GM23338 (cell line): ENCODE measurements around the gene ILK.

Experiments used
- CTCF ChIP-seq, 2 experiments: fragments of 200-600 bp in 1 of 2; sonication (generic) in 1 of 2; conservative IDR thresholded peaks; 2 replicates each; pipeline versions ENCODE4 v1.5.1 to v1.6.1; 2016 to 2017; ENCODE audit warnings: antibody characterized with exemption in 2 of 2, low read depth in 2 of 2, mild to moderate bottlenecking in 2 of 2, moderate library complexity in 1 of 2
- EZH2 ChIP-seq: fragments of 200-600 bp; sonication (generic); IDR thresholded peaks from one replicate; pipeline ENCODE4 v1.8.0; 2017; ENCODE audit warnings: antibody characterized with exemption, mild to moderate bottlenecking, low read depth; ENCODE audit not compliant: unreplicated experiment
- EZH2phosphoT487 ChIP-seq: fragments of 200-600 bp; sonication (generic); IDR thresholded peaks from one replicate; pipeline ENCODE4 v1.8.1; 2018; ENCODE audit warnings: antibody characterized with exemption; ENCODE audit not compliant: unreplicated experiment
- POLR2AphosphoS5 ChIP-seq: IDR thresholded peaks from 2 replicates; pipeline ENCODE4 v1.6.1; 2016; ENCODE audit warnings: antibody characterized with exemption, low read depth
- ZNF331 ChIP-seq: fragments of 250-450 bp; sonication (Bioruptor Pico); IDR thresholded peaks from 2 replicates; pipeline ENCODE4 v1.5.0; 2020; ENCODE audit warnings: low read depth, mild to moderate bottlenecking, moderate library complexity
- TF ChIP-seq, protein P1 (sequence below): IDR thresholded peaks from one replicate; pipeline ENCODE4 v1.6.1; 2018; ENCODE audit warnings: antibody characterized with exemption; ENCODE audit not compliant: unreplicated experiment

- no peak for TF ChIP-seq CTCF (conservative IDR thresholded peaks at IDR 0.05; ENCODE audit: low read depth in 2 of 2)
- 0 out of 2 replicates have a peak, but pooled peaks have one; percentile 22 for TF ChIP-seq POLR2AphosphoS5
- no peak for TF ChIP-seq EZH2
- no peak for TF ChIP-seq ZNF331 (CRISPR knock-in tag)
- TF ChIP-seq EZH2phosphoT487 = no peak
- TF ChIP-seq, protein P1, sequence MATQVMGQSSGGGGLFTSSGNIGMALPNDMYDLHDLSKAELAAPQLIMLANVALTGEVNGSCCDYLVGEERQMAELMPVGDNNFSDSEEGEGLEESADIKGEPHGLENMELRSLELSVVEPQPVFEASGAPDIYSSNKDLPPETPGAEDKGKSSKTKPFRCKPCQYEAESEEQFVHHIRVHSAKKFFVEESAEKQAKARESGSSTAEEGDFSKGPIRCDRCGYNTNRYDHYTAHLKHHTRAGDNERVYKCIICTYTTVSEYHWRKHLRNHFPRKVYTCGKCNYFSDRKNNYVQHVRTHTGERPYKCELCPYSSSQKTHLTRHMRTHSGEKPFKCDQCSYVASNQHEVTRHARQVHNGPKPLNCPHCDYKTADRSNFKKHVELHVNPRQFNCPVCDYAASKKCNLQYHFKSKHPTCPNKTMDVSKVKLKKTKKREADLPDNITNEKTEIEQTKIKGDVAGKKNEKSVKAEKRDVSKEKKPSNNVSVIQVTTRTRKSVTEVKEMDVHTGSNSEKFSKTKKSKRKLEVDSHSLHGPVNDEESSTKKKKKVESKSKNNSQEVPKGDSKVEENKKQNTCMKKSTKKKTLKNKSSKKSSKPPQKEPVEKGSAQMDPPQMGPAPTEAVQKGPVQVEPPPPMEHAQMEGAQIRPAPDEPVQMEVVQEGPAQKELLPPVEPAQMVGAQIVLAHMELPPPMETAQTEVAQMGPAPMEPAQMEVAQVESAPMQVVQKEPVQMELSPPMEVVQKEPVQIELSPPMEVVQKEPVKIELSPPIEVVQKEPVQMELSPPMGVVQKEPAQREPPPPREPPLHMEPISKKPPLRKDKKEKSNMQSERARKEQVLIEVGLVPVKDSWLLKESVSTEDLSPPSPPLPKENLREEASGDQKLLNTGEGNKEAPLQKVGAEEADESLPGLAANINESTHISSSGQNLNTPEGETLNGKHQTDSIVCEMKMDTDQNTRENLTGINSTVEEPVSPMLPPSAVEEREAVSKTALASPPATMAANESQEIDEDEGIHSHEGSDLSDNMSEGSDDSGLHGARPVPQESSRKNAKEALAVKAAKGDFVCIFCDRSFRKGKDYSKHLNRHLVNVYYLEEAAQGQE = no peak
Observed at GRCh38 chr11:6655020-6655789, 51.6 kb downstream of the ILK start.
